ENCODE results near the gene TPSG1. TPM values are rescaled to one million over a fixed set of nuclear protein-coding genes. Genes with fewer than 3 reads are reported as not detected.

TPSG1 gene
- total RNA-seq, 1 experiment from 2014 or later: not detected

DNA sequence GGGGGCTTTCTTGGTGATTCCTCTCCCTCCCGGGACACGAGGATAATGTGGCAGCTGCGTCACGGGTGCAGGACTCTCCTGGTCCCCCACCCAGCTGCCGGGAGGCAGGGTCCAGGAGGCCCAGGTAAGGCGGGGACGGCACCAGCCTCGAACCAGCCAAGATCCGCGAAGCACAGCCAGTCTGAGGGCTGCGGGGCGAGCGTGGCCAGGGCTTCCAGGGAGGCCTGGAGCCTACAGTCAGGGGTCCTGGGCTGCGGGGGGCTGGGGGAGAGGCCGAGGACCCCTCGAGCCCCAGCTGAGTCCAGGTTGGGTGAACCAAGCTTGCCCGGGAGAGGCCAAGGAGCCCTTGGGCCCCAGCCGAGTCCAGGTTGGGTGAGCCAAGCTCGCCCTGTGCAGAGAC, 40.8 kb upstream of the TPSG1 start:
- no CpG with 5 or more reads among the region's 19 CpGs for WGBS (ENCODE audit: extremely low coverage, insufficient read length, low lambda C conversion rate)
- Histone ChIP-seq H3K4me1 (ENCODE audit: insufficient read depth, low read length) (no peaks in the 10 kb centered on the region; the same call in 1 of the 2 replicates), H2BK120ac (ENCODE audit: low read depth, low read length, poor library complexity, severe bottlenecking) (no peak overlapping the region), H3K9me3 (ENCODE audit: control insufficient read depth, low read depth, low read length) (no peaks in the 10 kb centered on the region), H2BK20ac (ENCODE audit: low read depth, low read length, poor library complexity, severe bottlenecking) (no peak overlapping the region), H3K27ac (ENCODE audit: insufficient read length, low read depth, low read length) (no peak overlapping the region), H3K23me2 (ENCODE audit: insufficient read length, low read depth, low read length, poor library complexity, severe bottlenecking) (no peaks in the 10 kb centered on the region), H3K4ac (ENCODE audit: low read depth, low read length) (no peak overlapping the region), H3K27me3 (ENCODE audit: insufficient read depth, low read length) (no peaks in the 10 kb centered on the region), H2BK12ac (ENCODE audit: insufficient read length, low read depth, low read length) (no peak overlapping the region), H3K9ac (ENCODE audit: extremely low read depth, insufficient read length, low read length) (no peak overlapping the region), H4K91ac (ENCODE audit: insufficient read length, low read depth, low read length) (no peak overlapping the region), H3K14ac (ENCODE audit: insufficient read depth, low read length) (no peak overlapping the region), H3K18ac (ENCODE audit: insufficient read length, low read depth, low read length) (no peak overlapping the region), H4K5ac (ENCODE audit: insufficient read length, low read depth, low read length) (no peak overlapping the region), H2AK5ac (ENCODE audit: insufficient read length, low read length) (no peak overlapping the region), H3K23ac (ENCODE audit: insufficient read length, low read depth, low read length) (no peak overlapping the region), H4K20me1 (ENCODE audit: control insufficient read depth, insufficient read depth, insufficient read length) (no peaks in the 10 kb centered on the region), H3K79me1 (ENCODE audit: insufficient read depth, low read depth, low read length, poor library complexity, severe bottlenecking) (no peaks in the 10 kb centered on the region), H4K8ac (replicated peaks; ENCODE audit: insufficient read length, low read depth, low read length) (no peak overlapping the region), H3K56ac (ENCODE audit: insufficient read length, low read depth, low read length) (no peak overlapping the region), H2BK15ac (ENCODE audit: low read depth, low read length) (no peak overlapping the region), H3K4me2 (ENCODE audit: insufficient read depth, insufficient read length, low read length) (no peak overlapping the region), H3T11ph (ENCODE audit: low read length) (no peak overlapping the region), H2AFZ (ENCODE audit: low read length) (no peak overlapping the region), H2BK5ac (ENCODE audit: insufficient read length, low read length) (no peak overlapping the region), H3K79me2 (ENCODE audit: insufficient read depth, low read length) (no peaks in the 10 kb centered on the region)
- Mint-ChIP-seq H3K4me3 (no peak overlapping the region), H3K4me1 (peaks cover 3 to 7% of the 10 kb centered on the region in 2 experiments), H3K27me3 (ENCODE audit: low read depth) (peaks cover 30% of the 10 kb centered on the region), H3K27ac (no peak overlapping the region), H3K9me3 (peaks cover 11 to 19% of the 10 kb centered on the region in 2 experiments), H3K36me3 (ENCODE audit: insufficient read depth in 1 of 3, low read depth in 3 of 3) (peaks cover 0 to 4% (median 2%) of the 10 kb centered on the region in 3 experiments; a peak in 3 of 7 replicates)
- TF ChIP-seq, protein P1, sequence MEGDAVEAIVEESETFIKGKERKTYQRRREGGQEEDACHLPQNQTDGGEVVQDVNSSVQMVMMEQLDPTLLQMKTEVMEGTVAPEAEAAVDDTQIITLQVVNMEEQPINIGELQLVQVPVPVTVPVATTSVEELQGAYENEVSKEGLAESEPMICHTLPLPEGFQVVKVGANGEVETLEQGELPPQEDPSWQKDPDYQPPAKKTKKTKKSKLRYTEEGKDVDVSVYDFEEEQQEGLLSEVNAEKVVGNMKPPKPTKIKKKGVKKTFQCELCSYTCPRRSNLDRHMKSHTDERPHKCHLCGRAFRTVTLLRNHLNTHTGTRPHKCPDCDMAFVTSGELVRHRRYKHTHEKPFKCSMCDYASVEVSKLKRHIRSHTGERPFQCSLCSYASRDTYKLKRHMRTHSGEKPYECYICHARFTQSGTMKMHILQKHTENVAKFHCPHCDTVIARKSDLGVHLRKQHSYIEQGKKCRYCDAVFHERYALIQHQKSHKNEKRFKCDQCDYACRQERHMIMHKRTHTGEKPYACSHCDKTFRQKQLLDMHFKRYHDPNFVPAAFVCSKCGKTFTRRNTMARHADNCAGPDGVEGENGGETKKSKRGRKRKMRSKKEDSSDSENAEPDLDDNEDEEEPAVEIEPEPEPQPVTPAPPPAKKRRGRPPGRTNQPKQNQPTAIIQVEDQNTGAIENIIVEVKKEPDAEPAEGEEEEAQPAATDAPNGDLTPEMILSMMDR (conservative IDR thresholded peaks at IDR 0.05): no peak
- DNase-seq: no peak

Data from H9 (cell line).